GM19438 (cell line): ENCODE measurements around the gene ACOT8.

Source experiments
- ATAC-seq: cut with Tn5 transposase; IDR thresholded peaks from one replicate; pipeline ENCODE4 v1.9.1; 2021; ENCODE audit warnings: low read depth; ENCODE audit not compliant: unreplicated experiment

The ACOT8 gene

GRCh38 chr20:45859916-45860315, 2.7 kb upstream of the ACOT8 start:
- ATAC-seq = no peak

DNA sequence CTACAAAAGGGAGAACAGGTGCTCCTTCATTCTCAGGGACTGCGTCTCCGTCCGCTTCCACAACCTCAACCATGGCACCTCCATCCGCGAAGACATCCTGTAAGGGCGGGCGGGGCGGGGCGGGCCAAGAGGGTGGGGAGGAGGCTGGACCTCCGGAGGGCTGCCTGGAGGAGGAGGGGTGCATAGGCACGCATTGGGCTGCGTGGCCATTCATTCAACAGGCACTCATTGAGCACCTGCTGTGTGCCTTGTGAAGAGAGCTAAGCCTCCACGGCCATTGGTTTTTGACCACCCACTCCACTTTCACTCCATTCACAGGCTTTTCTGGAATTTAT, 657 bp upstream of the ACOT8 start:
- ATAC-seq = peak; percentile 13

GRCh38 chr20:45853484-45853883, 3.7 kb downstream of the ACOT8 start:
- no peak for ATAC-seq

DNA sequence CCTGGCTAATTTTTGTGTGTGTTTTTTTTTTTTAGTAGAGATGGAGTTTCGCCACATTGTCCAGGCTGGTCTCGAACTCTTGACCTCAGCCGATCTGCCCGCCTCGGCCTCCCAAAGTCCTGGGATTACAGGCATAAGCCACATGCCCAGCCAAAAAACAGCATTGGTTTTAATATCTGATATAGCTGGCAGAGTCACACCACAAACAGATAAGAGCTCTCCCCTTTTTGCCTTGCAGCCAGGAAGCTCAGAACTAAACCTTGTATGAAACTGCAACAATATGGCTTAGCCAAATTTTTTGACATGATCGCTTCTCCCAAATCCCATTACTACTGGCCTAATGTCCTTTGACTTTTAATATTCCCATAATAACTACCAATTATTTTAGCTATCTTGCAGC, 4.9 kb downstream of the ACOT8 start:
- ATAC-seq = no peak

DNA sequence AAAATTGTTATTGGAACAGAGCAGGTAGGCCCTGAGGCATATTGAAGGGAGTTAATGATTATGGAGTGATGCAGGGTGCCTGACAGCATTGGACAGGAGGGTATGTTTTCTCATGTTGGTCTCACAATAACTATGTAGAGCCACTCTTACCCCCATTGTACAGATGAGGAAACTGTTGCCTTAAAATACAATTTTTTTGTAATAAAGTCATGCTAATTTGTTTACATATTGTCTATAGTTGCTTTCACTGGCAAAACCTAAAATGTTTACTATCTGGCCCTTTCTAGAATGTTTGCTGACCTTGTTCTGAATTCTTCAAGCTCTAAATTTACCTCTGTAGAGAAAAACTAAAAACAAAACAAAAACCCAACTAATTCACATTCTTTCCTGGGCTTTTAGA, 5.7 kb downstream of the ACOT8 start:
- ATAC-seq = no peak

DNA sequence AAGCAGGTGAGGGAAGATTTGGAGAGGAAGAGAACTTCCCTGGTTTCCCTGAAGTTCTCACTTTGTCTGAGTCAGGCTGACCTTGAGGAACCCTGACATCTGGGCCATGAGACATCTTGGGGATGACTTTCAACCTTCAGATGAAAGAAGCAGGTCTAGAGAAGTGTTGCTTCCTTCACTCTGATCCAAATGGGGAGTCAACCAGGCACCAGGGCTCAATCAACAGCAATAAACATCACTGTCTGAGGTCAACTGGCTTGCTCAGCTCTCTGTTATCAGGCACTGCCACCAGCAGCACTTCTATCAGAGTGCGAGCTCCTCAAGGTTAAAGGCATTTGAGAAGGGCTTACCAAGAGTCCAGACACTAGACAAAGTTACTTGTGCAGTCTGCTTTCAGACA, 6.3 kb downstream of the ACOT8 start:
- ATAC-seq = no peak

- no peak for ATAC-seq
Observed at GRCh38 chr20:45850238-45850637, 7.0 kb downstream of the ACOT8 start.

DNA sequence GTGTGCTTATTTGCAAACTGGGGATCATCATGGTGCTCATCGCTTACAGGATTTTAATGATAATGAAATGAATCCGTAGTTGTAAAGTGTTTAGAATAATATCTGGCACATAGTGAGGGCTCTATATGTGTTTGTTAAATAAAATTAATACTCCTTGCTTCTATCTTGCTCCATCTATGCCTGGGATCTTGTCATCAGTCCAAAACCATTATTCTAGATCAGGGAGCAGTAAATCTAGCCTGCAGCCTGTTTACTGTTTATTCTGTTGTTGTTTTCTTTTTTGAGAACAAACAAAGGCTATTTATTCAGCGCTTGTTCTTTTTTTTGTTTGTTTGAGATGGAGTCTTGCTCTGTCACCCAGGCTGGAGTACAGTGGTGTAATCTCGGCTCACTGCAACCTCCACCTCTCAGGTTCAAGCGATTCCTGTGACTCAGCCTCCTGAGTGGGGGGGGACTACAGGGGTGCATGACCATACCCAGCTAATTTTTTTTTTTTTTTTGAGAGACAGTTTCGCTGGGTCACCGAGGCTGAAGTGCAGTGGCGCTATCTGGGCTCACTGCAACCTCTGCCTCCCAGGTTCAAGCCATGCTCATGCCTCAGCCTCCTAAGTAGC, 8.1 kb downstream of the ACOT8 start:
- ATAC-seq = no peak

DNA sequence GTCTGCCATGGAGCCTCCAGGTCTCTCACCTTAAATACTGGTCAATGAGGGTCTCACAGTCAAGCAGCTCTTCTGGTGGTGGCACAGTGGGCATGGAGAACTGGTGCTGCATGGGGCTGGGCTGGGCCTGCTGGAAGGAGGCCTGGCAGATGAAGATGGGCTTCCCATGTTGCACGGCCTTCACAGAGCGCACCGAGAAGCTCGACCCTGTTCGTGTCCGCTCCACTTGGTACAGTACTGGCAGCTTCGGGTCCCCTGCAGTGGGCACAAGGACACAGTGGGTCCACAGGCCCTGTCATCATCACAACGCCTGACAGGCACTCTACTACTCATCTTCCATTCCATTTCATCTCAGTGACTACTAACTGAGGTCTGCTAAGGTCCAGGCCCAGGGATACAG, 8.8 kb downstream of the ACOT8 start:
- ATAC-seq = no peak

DNA sequence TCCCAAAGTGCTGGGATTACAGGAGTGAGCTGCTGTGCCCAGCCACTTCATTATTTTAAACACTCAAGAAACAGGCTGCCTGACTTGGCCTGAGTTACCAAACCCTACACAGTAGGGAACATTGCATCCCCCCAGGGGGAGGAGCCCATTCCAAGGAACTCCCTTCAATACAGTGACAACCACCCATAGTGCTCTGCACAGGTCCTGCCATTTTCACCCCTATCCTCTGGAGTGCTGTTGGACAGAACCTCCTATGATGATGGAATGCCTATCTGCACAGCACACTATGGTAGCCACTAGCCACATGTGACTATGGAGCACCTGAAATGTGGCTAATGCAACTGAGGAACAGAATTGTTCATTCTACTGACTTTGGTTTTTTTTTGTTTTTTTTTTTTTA, 11.7 kb downstream of the ACOT8 start:
- ATAC-seq = no peak

GRCh38 chr20:45843506-45843905, 13.7 kb downstream of the ACOT8 start:
- no peak for ATAC-seq

- no peak for ATAC-seq
Observed at GRCh38 chr20:45842169-45842812, 14.9 kb downstream of the ACOT8 start.

DNA sequence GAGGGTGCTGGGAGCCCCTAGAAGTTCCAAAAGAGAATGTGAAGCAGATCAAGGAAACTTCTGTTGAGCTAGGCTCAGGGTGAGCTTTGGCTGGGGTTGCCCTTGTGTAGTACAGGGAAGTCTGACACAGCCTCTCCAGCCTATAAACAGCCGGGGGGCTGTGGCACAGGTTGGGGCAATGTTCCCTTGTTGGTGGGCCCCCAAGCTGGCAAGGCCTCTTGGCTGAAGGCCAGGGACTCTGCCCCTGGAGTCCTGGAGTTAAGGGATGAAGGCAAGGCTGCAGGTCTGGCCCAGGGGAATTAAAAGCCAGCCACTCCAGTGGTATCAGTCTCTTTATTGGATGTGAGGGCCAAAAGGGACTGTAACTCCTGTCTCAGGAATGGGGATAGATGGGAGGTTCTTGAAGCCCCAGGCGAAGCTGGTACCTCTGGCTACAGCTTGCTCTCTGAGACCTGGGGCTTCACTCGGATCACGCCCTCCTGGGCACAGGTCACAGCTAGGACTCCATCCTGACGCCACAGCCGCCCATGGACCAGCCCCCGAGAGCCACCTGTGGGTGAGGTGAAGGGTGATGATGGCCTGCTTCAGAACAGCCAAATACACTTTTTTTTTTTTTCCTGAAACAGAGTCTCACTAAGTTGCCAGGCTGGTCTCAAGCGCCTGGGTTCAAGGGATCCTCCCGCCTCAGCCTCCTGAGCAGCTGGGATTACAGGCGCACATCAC, 15.6 kb downstream of the ACOT8 start:
- ATAC-seq = no peak

GRCh38 chr20:45840700-45841198, 16.4 kb downstream of the ACOT8 start:
- no peak for ATAC-seq

DNA sequence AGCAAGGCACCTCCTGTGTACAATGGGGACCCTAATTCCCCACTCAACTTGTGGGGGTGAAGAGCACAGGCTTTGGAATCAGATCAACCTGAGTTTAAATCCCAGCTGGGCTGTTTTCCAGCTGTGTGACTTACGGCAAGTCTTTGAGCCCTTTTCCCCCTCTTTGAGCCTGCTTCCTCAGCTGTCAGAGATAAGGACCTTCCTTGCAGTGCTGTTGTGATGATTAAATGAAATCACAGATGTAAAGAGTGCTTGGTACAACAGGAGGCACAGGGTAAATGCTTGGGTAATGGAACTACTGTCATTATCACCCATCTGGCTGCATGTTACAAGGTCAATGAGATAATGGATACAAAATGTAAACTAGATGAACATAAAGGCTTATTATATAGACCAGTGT, 20.4 kb downstream of the ACOT8 start:
- ATAC-seq = no peak

DNA sequence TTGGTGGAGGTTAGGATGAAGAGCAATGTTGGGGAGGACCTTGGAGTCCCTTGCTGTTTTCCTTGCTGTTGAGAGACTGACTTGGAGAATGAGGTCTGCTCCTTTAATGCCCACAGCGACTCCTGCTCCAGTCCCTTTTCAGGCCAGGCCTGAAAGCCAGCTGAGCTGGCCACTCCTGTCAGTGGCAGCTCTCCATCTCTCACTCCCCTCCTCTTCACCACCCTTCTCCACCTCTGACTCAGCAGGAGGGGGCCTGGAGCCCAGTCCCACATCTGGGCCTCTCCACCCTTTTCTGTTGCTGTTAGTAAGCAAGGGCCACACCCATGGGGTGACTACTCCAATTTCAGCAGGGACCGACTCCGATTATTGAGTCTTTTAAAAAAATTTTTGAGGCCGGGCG, 21.4 kb downstream of the ACOT8 start:
- ATAC-seq = no peak

DNA sequence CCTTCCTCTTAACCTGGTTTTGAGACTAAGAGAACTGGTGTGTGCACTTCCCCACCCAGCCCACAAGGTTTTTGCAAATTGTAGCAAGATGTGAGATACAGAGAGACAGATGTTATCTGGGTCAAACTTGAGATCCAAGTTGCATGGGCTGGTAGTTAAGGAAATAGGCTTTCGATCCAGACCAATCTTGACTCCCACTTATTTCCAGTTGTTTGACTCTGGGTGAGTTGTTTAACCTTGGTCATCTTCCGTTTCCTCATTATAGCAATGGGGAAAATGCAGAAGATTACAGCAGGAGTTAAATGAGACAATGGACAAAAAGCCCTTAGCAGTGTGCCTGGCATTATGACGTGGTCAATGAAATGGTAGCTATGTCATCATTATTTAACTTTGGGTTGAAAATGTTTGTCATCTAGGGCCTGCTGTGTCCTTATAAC, 21.8 kb downstream of the ACOT8 start:
- no peak for ATAC-seq

DNA sequence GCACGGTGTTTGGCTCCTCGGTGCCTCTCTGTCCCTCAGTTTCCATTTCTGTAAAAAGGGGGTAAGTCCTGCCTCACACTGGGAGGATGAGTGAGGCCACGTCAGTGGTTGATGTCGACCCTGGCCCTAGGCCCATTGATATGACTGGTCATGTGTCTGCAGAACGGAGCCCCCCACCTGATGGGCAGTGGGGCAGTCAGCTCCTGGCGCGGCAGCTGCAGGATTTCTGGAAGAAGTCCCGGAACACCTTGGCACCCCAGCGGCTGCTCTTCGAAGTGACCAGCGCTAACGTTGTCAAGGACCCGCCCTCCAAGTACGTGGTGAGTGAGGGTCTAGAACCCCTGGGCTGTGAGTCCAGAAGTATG, 22.4 kb downstream of the ACOT8 start:
- no peak for ATAC-seq

GRCh38 chr20:45833883-45834796, 23.1 kb downstream of the ACOT8 start:
- peak; percentile 38 for ATAC-seq

DNA sequence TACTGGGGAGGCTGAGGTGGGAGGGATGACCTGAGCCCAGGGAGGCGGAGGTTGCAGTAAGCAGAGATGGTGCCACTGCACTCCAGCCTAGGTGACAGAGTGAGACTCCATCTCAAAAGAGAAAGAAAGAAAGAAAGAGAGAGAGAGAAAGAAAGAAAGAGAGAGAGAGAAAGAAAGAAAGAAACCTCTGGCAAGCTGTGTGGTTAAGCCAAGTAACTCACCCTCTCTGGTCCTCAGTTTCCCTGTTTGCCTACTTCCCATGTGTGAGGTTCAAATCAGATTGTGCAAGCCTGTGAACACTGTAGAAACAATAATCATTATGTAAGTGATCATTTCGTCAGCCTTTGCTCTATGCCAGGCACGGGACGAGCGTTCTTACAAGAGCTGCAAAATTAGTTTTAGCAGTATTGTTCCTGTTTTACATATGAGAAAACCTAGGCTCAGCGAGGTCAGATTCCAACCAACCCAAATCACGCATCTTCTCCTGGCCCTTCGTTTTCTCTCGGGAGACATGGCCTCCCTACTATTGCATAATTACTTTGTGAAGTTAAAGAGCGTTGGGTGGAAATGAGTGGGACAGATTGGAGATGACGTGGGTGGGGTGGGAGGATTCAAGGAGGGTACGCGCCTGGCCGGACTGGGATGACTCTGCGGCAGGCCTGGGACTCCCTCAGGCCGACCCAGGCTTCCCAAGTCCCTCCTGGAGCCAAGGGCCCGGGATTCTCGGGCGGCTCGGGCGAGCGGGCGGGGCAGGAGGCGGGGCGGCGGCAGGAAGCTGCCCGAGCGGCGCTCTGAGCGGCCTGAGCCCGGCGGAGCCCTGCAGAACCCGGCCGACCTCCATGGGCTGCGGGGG, 23.9 kb downstream of the ACOT8 start, which contains the start of gene SNX21:
Gene SNX21, plus strand, starts transcription at position 770 of the 853 bp plus-strand sequence. CDS start 121 bp downstream, outside the sequence.
- peak; percentile 62 for ATAC-seq
